ENCODE data around the gene STK4.

STK4 gene

DNA sequence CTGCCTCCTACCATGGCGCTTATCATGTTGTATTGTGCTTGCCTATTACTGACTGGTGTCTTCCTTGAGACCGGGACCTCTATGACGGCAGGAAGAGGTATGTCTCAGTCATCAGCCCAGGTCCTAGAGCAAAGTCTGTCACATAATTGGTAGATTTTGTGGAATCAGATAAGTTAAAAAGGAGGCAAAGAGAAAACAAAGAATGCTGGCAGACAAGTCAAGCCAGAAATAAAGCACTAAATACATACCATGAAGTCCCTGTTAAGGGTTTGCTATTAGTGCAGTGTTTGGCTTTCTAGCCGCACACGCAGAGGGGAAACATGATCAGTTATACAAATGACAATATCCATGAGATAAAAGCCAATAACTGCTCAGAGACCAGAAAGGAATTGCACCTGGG, 12.1 kb upstream of the STK4 start:
- DNase-seq (ENCODE audit: low read depth) = no peak

DNA sequence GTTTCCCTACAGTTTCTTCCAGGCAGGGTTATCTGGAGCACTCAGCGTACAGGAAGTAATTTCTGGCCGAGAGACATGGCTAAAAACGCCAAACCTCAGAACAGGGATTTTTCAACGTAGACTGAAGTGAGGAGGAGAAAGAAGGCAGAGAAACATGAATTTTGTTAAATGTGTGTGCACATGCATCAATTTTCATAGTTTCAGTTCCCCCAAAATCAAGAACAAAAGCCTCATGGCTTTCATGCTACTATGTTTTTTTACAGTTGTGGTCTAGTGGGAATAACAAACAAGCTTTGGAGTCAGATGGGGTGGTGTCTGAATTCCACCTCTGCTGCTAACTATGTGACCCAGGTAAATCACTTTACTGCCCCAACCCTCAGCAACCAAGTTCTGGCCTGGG, 11.0 kb upstream of the STK4 start:
- DNase-seq (ENCODE audit: low read depth) = no peak

DNA sequence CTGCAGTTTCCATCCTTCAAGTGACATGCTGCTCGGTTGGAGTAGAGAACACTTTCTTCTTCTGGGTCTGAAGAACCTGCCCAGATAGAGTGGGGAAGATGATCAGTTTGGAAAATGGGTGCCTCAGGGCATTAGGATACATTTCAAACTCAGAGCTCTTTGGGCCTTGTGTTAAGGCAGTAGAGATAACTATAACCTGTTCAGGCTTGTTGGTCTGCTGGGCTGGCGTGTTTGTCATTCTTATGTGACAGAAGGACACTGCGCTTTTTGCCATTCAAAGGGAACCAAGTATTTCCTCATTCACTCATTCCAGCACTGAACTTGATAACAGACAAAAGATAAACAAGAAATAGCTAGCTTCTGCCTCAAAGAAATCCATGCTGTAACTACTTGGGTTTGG, 9.9 kb upstream of the STK4 start:
- no peak for DNase-seq (ENCODE audit: low read depth)

DNA sequence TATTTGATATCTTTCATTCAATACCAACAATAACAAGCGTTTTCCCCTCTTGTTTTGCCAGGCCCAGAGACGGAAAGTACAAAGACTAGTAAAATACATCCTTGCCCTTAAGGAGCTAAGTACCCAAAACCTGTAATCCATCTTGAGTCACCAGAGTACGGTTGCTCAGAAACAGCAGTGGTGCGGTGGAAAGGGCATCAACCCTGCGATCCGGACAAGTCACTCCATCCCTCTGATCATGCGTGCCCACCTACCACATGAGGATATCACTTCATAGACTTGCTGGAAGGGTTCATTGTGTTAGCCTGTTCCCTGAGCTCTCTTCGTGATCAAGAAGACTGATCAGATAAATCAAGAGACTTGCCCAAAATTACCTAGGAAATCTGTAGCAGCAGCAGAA, 8.0 kb upstream of the STK4 start:
- no peak for DNase-seq (ENCODE audit: low read depth)

DNA sequence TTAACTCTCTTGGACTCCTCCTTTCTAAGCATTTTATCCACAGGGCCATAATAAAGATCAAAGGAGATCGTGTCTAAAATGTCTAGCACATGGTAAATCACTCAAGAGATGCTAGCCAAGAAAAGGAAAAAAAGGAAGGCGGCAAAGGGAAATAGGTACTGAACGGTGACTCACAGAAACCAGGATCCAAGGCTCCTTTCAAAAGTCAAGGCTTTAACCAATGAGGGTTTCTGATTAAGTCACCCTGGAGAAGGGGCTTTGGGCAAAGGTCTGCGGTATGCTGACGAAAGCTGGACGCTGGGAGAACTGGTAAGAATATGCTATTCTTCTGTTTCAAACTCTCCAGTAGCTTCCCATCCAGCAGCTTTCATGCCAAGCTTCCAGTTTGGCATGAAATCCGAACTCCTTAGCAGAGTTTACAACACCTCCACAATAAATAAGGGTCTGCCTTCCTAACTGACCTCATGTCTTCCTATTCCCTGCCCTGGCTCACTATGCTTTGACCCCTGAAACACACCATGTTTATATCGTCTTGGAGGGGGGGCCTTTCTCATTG, 7.2 kb upstream of the STK4 start:
- no peak for DNase-seq (ENCODE audit: low read depth)

GRCh38 chr20:44959638-44960102, 6.6 kb upstream of the STK4 start:
- DNase-seq (ENCODE audit: low read depth) = no peak

DNA sequence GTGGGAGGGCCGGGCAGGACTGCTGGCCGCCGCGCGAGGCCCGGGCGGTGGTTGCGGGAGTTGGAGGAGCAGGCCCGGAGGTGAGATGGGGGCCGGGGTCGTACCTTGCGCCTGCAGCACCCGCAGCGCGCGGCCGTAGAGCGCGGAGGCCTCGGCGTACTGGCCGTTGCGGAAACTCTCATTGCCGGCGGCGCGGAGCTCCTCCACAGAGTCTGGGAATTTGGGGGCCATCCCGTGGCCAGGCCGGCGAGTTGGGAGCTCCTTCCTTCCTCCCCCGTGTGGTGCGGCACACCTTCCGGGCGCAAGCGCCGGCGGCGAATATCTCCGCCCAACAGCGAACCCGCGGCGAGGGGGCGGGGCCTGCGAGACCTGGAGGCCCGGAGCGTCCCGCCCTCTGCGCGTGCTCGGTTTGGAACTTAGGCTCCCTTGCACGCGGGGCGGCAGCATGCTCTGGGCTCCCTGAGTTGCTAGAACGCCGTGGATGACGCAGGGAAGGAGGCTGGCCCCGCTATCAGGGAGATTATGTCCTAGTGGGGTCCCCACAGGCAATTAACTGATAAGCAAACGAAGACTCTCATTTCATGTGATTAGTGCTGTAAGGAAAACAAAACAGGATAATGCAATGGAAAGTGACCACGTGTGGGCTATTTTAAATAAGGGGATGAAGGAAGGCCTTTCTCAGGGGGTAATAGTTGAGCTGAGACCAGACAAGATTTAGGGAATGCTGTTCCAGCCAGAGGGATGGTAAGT, 6.0 kb upstream of the STK4 start, which contains the start of gene TOMM34:
TSS of gene TOMM34 (minus strand) at position 295 of the 750 bp plus-strand sequence. CDS start at position 231, 64 bp downstream.
- no peak for DNase-seq (ENCODE audit: low read depth)

- no peak for DNase-seq (ENCODE audit: low read depth)
Observed at GRCh38 chr20:44961011-44961869, 5.1 kb upstream of the STK4 start.

DNA sequence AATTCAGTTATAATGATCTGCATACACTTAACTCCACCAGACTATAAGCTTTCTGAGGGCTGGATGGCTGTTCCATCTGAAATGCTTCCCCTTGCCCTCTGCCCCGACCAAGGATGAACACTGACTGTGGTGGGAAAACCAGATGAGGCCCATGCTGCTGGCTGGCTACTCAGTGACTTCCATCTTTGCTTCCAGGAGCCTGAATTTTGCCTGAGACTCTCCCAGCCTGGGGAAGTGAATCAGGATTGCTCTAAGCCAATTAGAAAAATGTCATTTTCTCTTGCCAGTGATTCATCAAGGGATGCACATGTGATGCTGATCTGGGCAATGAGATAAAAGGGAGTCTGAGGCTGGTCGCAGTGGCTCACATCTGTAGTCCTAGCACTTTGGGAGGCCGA, 4.4 kb upstream of the STK4 start:
- no peak for DNase-seq (ENCODE audit: low read depth)

DNA sequence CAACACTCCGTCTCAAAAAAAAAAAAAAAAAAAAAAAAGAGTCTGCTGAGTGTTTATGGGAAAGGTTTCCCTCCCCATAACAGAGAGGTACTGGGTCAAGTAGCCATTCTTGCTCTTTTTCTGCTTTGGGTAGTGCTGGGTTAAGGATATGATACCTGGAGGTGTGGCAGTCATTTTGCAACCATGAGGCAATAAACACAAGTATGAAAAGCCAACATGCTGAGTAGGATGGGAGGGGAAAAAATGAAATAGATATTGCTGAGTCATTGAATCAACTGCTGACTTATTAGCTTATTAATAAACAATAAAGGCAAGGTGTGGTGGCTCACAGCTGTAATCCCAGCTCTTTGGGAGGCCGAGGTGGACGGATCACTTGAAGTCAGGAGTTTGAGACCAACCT, 3.8 kb upstream of the STK4 start:
- no peak for DNase-seq (ENCODE audit: low read depth)

GRCh38 chr20:44963325-44964215, 2.7 kb upstream of the STK4 start:
- DNase-seq (ENCODE audit: low read depth) = no peak

- no peak for DNase-seq (ENCODE audit: low read depth)
Observed at GRCh38 chr20:44965651-44966029, 672 bp upstream of the STK4 start.

DNA sequence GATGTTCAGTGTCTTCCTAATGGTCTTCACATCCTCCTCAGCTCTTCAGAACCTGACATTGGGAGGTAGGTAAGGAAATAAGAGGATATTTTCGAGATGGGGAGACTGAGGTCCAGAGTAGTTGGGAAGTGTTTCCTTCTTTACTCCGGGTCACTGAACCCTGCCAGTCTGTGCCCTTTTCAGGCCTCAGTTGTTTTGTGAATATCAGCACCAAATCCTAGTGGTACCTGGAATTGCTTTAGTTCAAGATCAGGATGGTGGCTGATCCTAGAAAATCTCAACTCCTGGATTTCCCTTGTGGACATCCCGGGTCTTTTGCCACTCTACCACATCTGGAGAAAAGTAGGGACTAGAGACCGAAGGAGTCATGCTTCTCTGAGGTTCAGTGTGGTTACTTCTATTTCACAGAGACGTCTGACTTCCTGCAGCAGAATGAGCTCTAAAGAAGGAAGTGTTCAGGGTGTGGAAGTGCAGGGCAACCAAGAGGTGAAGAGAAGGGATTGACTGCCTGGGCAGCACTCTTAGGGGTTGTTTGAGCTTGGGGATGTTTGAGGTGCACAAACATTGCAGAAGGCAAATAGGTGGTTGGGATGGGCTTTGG, 995 bp downstream of the STK4 start:
- no peak for DNase-seq (ENCODE audit: low read depth)

DNA sequence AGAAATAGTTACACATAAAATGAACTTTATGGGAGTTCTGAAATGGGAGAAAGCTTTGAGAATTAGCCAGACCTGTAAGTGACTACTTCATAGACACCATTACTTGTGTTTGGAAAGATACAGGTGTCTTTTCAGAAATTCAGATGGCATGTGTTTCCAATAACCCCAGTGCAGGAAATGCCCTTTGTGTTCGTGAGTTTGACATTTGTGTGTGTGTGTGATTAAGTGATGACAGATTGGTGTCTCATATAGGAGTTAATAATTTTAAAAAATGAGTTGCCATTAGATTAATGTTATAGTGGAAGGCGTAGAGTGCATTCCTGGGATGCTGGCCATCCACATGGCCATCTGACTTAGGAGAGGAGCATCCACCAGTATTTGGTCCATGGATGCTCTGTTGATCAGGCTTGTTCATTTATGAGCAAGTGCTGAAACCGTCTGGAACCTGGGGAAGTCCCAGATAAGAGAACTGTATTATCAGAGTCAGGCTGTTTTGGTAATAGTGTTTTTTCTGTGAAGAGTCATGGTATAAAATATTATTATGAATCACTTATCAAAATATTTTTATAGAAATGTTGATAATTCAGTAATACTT, 3.1 kb downstream of the STK4 start:
- DNase-seq (ENCODE audit: low read depth) = no peak

- no peak for DNase-seq (ENCODE audit: low read depth)
Observed at GRCh38 chr20:44970243-44970757, 4.0 kb downstream of the STK4 start.

DNA sequence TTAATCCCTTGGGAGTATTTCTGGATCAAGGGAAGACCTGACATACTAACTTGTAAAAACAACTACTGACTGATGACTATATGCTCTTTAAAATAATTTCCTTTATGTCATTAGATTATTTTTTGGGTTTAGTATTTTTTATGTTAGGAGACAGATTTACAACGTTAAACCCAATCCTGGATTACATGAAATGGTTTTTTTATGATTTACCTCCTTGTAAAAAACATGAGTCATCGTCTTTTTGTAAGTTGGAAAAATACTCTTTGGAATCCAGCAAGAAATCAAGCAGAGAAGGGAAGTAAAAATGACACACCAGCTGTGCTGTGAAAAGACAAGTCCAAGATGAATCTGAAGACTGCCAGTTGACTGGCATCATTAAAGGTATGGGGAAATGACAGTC, 6.7 kb downstream of the STK4 start:
- DNase-seq (ENCODE audit: low read depth) = no peak

- DNase-seq (ENCODE audit: low read depth) = no peak
Observed at GRCh38 chr20:44976698-44977097, 10.4 kb downstream of the STK4 start.

DNA sequence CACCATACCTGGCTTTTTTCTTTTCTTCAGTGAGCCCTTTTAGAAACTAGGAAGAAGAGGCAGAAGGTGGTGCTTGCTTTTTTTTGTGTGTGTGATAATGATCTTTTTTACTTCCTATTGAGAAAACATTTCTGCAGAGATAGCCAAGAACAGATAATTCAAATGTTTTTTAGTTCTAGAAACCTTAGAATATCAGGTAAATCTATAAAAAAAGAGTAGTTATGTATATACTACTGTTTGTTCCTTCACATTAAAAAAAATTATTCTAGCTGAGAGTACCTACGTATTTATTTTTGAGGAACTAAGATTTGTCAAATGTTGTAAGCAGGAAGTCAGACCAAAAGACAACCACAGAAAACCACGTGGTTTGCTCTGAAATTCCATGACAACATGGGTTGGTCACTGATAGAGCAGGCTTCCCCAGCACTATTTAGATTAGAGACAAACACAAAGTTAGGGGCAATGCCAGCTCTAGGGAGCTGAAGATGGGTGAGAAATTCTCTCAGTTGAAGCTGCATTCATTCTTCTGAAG, 12.8 kb downstream of the STK4 start:
- no peak for DNase-seq (ENCODE audit: low read depth)

GRCh38 chr20:44981736-44982406, 15.6 kb downstream of the STK4 start:
- no peak for DNase-seq (ENCODE audit: low read depth)

DNA sequence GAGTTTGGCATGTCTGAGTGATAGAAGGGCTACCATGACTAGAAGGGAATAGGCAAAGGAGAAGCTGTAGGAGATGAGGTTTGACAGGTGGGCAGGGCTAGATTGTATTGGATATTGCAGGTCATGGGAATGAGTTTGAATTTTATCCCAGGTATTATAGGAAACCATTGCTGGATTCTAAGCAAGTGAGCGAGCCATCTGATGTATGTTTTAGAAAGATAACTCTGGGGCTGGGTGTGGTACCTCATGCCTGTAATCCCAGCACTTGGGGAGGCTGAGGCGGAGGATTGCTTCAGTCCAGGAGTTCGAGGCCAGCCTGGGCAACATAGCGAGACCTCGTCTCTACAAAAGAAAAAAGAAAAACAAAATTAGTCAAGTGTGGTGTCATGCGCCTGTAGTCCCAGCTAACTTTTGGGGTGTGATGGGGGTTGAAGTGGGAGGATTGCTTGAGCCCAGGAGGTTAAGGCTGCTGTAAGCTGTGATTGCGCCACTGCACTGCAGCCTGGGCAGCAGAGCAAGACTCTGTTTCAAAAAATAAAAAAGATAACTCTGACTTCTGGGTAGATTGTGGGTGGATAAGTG, 16.9 kb downstream of the STK4 start:
- DNase-seq (ENCODE audit: low read depth) = no peak
